ENCODE data around the gene FMO5. TPM values are rescaled to one million over a fixed set of nuclear protein-coding genes. Genes with fewer than 3 reads are reported as not detected.
A peak's percentile ranks its signal among the peaks of the same experiment; 100 is the strongest.

FMO5 gene
- total RNA-seq, 1 experiment from 2014 or later = 2.8 TPM

DNA sequence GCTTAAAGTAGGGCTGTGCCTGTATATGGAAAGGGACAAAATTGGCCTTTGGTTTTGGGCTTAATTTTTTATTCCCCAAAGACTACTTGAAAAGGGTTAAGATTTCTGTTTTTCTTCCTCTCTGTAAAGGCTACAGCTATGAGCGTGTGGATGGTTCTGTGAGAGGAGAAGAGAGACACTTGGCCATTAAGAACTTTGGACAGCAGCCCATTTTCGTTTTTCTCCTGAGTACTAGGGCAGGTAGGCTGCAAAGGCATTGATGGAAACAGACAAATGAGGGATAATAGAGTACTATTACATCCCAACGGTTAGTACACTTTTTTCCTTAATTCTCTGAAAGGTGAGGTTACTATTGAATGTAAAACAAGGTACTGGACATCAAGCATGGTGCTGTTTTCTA is 46.9 kb upstream of the FMO5 start:
- DNase-seq = no peak
- peaks cover 30% of the 10 kb centered on the region for H3K4me1 ChIP-seq (ENCODE audit: insufficient read depth, low read length)
- TF ChIP-seq EZH2 (IDR thresholded peaks at IDR 0.05; ENCODE audit: low read length, unreplicated experiment) = no peak
- TF ChIP-seq, protein P1, sequence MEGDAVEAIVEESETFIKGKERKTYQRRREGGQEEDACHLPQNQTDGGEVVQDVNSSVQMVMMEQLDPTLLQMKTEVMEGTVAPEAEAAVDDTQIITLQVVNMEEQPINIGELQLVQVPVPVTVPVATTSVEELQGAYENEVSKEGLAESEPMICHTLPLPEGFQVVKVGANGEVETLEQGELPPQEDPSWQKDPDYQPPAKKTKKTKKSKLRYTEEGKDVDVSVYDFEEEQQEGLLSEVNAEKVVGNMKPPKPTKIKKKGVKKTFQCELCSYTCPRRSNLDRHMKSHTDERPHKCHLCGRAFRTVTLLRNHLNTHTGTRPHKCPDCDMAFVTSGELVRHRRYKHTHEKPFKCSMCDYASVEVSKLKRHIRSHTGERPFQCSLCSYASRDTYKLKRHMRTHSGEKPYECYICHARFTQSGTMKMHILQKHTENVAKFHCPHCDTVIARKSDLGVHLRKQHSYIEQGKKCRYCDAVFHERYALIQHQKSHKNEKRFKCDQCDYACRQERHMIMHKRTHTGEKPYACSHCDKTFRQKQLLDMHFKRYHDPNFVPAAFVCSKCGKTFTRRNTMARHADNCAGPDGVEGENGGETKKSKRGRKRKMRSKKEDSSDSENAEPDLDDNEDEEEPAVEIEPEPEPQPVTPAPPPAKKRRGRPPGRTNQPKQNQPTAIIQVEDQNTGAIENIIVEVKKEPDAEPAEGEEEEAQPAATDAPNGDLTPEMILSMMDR (conservative IDR thresholded peaks at IDR 0.05; ENCODE audit: low read depth, low read length) = no peak
- no peak for TF ChIP-seq EZH2phosphoT487 (IDR thresholded peaks at IDR 0.05; ENCODE audit: borderline replicate concordance, low read length)
- no peak overlapping the region for H3K9ac ChIP-seq (ENCODE audit: low read length)
- H3K4me2 ChIP-seq (ENCODE audit: low read length) = no peak overlapping the region
- H3K9me3 ChIP-seq (ENCODE audit: low read length) = no peaks in the 10 kb centered on the region
- no peaks in the 10 kb centered on the region for H3K79me2 ChIP-seq (ENCODE audit: low read length)
- no peaks in the 10 kb centered on the region for H4K20me1 ChIP-seq (ENCODE audit: low read length)
- H3K9me2 ChIP-seq (replicated peaks; ENCODE audit: low read length) = no peaks in the 10 kb centered on the region
- no TSS peak for BruUV-seq (replicated peaks)
- no peaks in the 10 kb centered on the region for H3K27me3 ChIP-seq (ENCODE audit: low read length)
- peaks cover 66% of the 10 kb centered on the region for H3K36me3 ChIP-seq (ENCODE audit: low read depth, low read length)
- intact Hi-C loops (cut with micrococcal nuclease) = loop anchor here (5.0 to 10.0 kb wide), 2 partner anchors 355 to 623 kb away; no protein-coding TSS in a partner anchor
- no peak overlapping the region for H2AFZ ChIP-seq (ENCODE audit: low read length)
- peaks cover 7% of the 10 kb centered on the region for H3F3A ChIP-seq (ENCODE audit: low read length, unreplicated experiment)
- no peak overlapping the region for H3K27ac ChIP-seq (ENCODE audit: low read length)
- ChIA-PET POLR2A (ENCODE audit: unreplicated experiment) (no interaction called here), CTCF (interaction anchor here (0.6 kb wide), 1 partner anchor 11 kb away, joined by 13 read pairs; no protein-coding TSS in a partner anchor)
- H3K4me3 ChIP-seq (ENCODE audit: low read length) = no peak overlapping the region
- ATAC-seq = no peak

DNA sequence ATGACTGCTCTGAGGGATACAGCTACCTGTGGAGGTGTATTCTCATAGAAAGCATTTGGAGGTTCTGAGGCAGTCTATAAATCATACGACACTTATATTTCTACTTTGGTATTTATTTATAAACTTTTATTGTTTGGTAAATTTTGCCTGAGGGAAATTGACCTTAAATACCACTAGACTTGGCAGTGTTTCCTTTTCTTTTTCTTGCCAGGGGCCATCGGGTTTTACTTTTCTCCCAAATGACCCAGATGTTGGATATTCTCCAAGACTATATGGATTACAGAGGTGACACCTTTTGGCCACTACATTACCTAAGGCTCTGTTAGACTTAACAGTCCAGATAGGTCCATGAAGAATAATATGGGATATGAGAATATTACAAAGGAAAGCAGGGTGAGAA is 45.6 kb upstream of the FMO5 start:
- H3K4me1 ChIP-seq (ENCODE audit: insufficient read depth, low read length) = peaks cover 30% of the 10 kb centered on the region
- ATAC-seq = peak; percentile 10; the same call in 1 of the 2 replicates
- H3K9ac ChIP-seq (ENCODE audit: low read length) = no peak overlapping the region
- H3F3A ChIP-seq (ENCODE audit: low read length, unreplicated experiment) = peaks cover 7% of the 10 kb centered on the region
- CTCF ChIA-PET = no interaction called here
- peaks cover 67% of the 10 kb centered on the region for H3K36me3 ChIP-seq (ENCODE audit: low read depth, low read length)
- DNase-seq = peak; percentile 52
- intact Hi-C loops (cut with micrococcal nuclease) = loop anchor here (5.0 to 10.0 kb wide), 2 partner anchors 357 to 624 kb away; no protein-coding TSS in a partner anchor
- TF ChIP-seq EZH2phosphoT487 (IDR thresholded peaks at IDR 0.05; ENCODE audit: borderline replicate concordance, low read length) (no peak), EZH2 (IDR thresholded peaks at IDR 0.05; ENCODE audit: low read length, unreplicated experiment) (no peak)
- TF ChIP-seq, protein P1 (conservative IDR thresholded peaks at IDR 0.05; ENCODE audit: low read depth, low read length) = no peak
- no peaks in the 10 kb centered on the region for H3K27me3 ChIP-seq (ENCODE audit: low read length)
- no peaks in the 10 kb centered on the region for H3K9me3 ChIP-seq (ENCODE audit: low read length)
- H2AFZ ChIP-seq (ENCODE audit: low read length) = no peak overlapping the region
- POLR2A ChIA-PET (ENCODE audit: unreplicated experiment) = no interaction called here
- no peak overlapping the region for H3K4me2 ChIP-seq (ENCODE audit: low read length)
- no peaks in the 10 kb centered on the region for H4K20me1 ChIP-seq (ENCODE audit: low read length)
- BruUV-seq (replicated peaks) = no TSS peak
- no peaks in the 10 kb centered on the region for H3K79me2 ChIP-seq (ENCODE audit: low read length)
- H3K9me2 ChIP-seq (replicated peaks; ENCODE audit: low read length) = no peaks in the 10 kb centered on the region
- no peak overlapping the region for H3K27ac ChIP-seq (ENCODE audit: low read length)
- H3K4me3 ChIP-seq (ENCODE audit: low read length) = no peak overlapping the region

DNA sequence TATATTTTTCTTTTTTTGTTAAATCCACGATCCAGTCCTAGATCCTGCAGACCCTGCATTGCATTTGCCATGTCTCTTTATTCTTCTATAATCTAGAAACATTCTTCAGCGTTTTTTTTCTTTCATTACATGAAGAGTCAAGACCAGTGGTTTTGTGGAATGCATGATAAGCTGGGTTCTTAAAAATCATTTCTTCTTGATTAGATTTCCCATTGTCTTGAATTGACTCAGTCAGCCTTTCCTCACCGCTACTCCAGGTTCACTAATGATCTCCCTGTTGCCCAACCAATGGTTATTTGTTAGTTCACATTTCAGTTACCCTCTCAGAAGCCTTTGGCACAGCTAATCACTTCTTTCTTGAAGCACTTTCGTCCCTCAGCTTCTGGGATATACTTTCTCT is 42.6 kb upstream of the FMO5 start:
- Histone ChIP-seq H3K79me2 (ENCODE audit: low read length) (no peaks in the 10 kb centered on the region), H3K27me3 (ENCODE audit: low read length) (no peaks in the 10 kb centered on the region), H3K9me3 (ENCODE audit: low read length) (no peaks in the 10 kb centered on the region), H3K9me2 (replicated peaks; ENCODE audit: low read length) (no peaks in the 10 kb centered on the region), H4K20me1 (ENCODE audit: low read length) (0 out of 2 replicates have a peak, but pooled peaks cover 4% of the 10 kb centered on the region), H3K4me3 (ENCODE audit: low read length) (no peak overlapping the region), H2AFZ (ENCODE audit: low read length) (no peak overlapping the region), H3F3A (ENCODE audit: low read length, unreplicated experiment) (peaks cover 3% of the 10 kb centered on the region), H3K4me1 (ENCODE audit: insufficient read depth, low read length) (peaks cover 34% of the 10 kb centered on the region), H3K9ac (ENCODE audit: low read length) (no peak overlapping the region), H3K36me3 (ENCODE audit: low read depth, low read length) (peaks cover 59% of the 10 kb centered on the region), H3K27ac (ENCODE audit: low read length) (no peak overlapping the region), H3K4me2 (ENCODE audit: low read length) (no peak overlapping the region)
- no peak for ATAC-seq
- DNase-seq = no peak
- no TSS peak for BruUV-seq (replicated peaks)
- ChIA-PET CTCF (no interaction called here), POLR2A (ENCODE audit: unreplicated experiment) (no interaction called here)
- TF ChIP-seq EZH2 (IDR thresholded peaks at IDR 0.05; ENCODE audit: low read length, unreplicated experiment) (no peak), EZH2phosphoT487 (IDR thresholded peaks at IDR 0.05; ENCODE audit: borderline replicate concordance, low read length) (no peak)
- TF ChIP-seq, protein P1 (conservative IDR thresholded peaks at IDR 0.05; ENCODE audit: low read depth, low read length) = no peak
- intact Hi-C loops (cut with micrococcal nuclease) = no loop called here
